OCI-LY3 (cell line): ENCODE data around the gene LILRB2.

Experiments
- EZH2phosphoT487 ChIP-seq: fragments of 200-600 bp; shearing (Covaris generic); IDR thresholded peaks from 2 replicates; pipeline ENCODE4 v1.6.1; 2018; ENCODE audit warnings: antibody characterized with exemption, mixed run types, low read depth
- TF ChIP-seq, protein P1 (sequence below): fragments of 200-600, 300-600 bp; sonication (generic); IDR thresholded peaks from 2 replicates; pipeline ENCODE4 v1.5.1; 2014; ENCODE audit warnings: antibody characterized with exemption, low read length, low read depth

DNA sequence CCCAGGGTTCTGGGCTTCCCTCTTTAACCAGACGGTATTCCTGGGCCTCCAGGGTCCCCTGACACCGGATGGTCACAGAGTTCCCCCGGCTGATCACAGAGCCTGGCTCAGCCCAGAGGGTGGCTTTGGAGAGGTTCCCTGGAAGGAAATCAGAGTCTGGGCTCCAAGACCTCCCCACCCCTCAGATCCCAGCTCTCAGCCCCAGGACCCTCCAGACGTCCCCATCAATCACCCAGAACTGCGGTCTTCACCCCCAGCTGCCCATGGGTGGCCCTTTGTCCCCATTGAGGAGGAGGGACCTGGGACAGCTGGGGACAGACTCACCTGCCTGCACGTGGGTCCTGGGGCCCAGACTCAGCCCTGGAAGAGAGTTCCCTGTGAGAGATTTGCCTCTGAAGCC is 31.1 kb upstream of the LILRB2 start:
- TF ChIP-seq, protein P1, sequence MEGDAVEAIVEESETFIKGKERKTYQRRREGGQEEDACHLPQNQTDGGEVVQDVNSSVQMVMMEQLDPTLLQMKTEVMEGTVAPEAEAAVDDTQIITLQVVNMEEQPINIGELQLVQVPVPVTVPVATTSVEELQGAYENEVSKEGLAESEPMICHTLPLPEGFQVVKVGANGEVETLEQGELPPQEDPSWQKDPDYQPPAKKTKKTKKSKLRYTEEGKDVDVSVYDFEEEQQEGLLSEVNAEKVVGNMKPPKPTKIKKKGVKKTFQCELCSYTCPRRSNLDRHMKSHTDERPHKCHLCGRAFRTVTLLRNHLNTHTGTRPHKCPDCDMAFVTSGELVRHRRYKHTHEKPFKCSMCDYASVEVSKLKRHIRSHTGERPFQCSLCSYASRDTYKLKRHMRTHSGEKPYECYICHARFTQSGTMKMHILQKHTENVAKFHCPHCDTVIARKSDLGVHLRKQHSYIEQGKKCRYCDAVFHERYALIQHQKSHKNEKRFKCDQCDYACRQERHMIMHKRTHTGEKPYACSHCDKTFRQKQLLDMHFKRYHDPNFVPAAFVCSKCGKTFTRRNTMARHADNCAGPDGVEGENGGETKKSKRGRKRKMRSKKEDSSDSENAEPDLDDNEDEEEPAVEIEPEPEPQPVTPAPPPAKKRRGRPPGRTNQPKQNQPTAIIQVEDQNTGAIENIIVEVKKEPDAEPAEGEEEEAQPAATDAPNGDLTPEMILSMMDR, result no peak
- no peak for TF ChIP-seq EZH2phosphoT487
